Astrocyte of the spinal cord (primary cell): ENCODE measurements around the gene MAGEF1.
"Not testable (repeated sequence)": the region's sequence is repeated elsewhere in the genome, so short reads cannot be mapped to it uniquely, and the experiment has no call there.

Experiments
- DNase-seq: peaks from one replicate; pipeline ENCODE4 v3.0.0; 2011; ENCODE audit warnings: low read depth, low spot score
- H3K4me3 ChIP-seq: 2 replicates; pipeline ENCODE4 v1.5.1; 2011; ENCODE audit warnings: low read depth, mild to moderate bottlenecking, low read length, moderate library complexity
- CTCF ChIP-seq: IDR thresholded peaks from 2 replicates; pipeline ENCODE4 v1.5.1; 2012; ENCODE audit warnings: low read depth, mild to moderate bottlenecking, low read length, inconsistent platforms
- in situ Hi-C: cut with HindIII; loops from 2 replicates; pipeline ENCODE4 v1.10.0; 2017; ENCODE audit warnings: low sequenced_read_pairs

The MAGEF1 gene

DNA sequence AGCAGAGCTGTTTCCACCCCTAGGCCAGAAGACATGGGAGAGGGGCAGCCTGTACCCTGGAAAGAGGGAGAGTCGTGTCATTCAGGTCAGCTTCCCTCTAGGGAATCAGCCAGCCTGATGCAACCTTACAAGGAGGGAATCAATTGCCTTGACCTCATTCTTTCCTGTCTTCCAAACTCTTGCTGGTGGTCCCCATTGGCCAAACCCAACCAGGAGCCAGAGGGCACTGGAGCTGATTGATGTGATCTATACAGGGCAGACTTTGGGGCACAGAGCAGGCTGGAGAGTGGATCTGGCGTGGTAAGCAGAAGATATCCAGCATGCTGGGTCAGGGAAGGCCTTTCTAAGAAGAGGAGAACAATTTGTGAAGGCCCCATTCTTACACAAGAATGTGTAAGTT lies 19.1 kb upstream of the MAGEF1 start:
- TF ChIP-seq CTCF, result no peak
- in situ Hi-C loops, result no loop called here
- H3K4me3 ChIP-seq, result no peak overlapping the region
- no peak for DNase-seq

- H3K4me3 ChIP-seq, in situ Hi-C loops, DNase-seq: not testable (repeated sequence)
Observed at GRCh38 chr3:184729154-184729553, 17.3 kb upstream of the MAGEF1 start.

- H3K4me3 ChIP-seq, result no peak overlapping the region
- in situ Hi-C loops, result no loop called here
Observed at GRCh38 chr3:184728010-184728527, 16.2 kb upstream of the MAGEF1 start.

GRCh38 chr3:184727357-184728009 lies 15.6 kb upstream of the MAGEF1 start:
- peak; percentile 63 for DNase-seq
- H3K4me3 ChIP-seq, result no peak overlapping the region
- in situ Hi-C loops, result no loop called here
- peak; percentile 75 for TF ChIP-seq CTCF

More at GRCh38 chr3:184728010-184728527, 16.2 kb upstream of the MAGEF1 start:
- no peak for TF ChIP-seq CTCF
- DNase-seq, result no peak

DNA sequence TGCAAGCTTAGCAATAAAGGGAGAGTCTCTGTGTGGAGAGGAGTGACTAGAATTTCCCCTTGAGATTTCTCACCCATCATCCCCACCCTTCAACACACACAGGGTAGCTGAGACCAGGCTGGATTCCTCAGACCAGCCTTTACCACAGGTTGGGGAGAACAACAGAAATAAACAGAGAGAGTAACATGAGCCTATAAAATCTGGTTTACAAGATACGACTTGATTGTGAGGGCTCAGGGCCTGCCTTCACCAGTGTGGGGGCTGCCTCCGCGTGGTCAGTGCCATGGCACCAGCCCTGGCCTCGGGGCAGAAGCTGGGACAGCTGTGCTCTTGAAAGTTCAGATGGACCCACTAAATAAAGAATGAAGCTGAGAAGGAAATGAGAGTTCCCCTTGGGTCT lies 14.6 kb upstream of the MAGEF1 start:
- DNase-seq, result no peak
- in situ Hi-C loops, result no loop called here
- H3K4me3 ChIP-seq, result no peak overlapping the region
- no peak for TF ChIP-seq CTCF

- in situ Hi-C loops, result no loop called here
- H3K4me3 ChIP-seq, result no peak overlapping the region
- no peak for TF ChIP-seq CTCF
- DNase-seq, result no peak
Observed at GRCh38 chr3:184725176-184725719, 13.4 kb upstream of the MAGEF1 start.

DNA sequence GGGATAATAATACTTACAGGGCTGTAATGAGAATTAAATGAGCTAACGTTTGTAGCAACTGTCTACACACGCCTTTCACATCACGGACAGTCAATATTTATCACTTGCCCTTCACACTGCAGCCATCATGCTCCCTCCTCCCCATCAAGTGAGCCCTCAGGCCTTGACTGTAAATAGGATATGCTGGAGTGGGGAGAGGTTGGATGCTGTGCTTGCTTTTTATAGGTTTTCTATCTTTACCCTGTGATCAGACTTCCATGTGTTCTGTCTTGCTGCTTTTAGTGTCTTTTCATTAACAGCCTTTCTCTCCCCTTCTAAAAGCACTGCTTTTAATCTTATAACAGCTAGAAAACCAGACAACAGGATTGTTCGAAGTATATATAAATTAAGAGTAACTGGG lies 12.8 kb upstream of the MAGEF1 start:
- H3K4me3 ChIP-seq, result no peak overlapping the region
- TF ChIP-seq CTCF, result no peak
- DNase-seq, result no peak
- in situ Hi-C loops, result no loop called here
